ENCODE results near the gene BCR.
"Not testable (repeated sequence)": the region's sequence is repeated elsewhere in the genome, so short reads cannot be mapped to it uniquely, and the experiment has no call there.

The BCR gene

GRCh38 chr22:23311635-23312420 is 131.5 kb downstream of the BCR start:
- DNase-seq (ENCODE audit: low read depth in 3 of 3) = not testable (repeated sequence)

DNA sequence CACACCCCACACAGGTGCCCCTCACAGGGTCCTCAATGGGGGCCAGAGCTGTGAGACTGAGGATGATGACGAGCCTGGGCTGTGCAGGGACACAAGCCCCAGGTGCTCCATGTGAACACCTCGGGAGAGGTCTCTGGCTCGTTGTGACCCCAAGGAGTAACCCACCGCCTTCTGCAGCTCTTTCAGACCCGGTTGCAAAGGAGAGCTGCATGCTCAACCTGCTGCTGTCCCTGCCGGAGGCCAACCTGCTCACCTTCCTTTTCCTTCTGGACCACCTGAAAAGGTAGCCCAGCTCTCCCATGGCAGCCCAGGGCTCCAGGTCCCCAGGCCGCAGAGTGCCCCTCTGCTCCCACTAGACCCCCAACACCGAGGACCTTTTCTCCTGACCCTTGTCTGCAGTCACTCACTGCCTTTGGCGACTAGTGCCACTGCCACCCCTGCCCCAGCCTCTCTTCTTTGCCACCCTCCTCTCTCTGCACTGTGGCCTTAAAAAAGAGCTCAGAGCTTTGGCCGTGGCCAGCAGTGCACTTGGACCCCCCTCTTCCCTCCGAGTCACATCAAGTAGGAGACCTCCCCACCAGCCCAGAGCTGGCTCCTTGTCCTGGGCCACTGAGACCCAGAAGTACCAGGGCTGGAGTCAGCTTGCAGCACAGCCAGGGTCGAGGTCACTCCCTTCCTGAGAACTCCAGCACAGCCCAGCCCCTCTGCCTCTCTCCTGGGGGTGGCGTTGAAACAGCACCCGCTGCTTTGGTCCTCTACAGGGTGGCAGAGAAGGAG is 133.7 kb downstream of the BCR start:
- no peak for DNase-seq (ENCODE audit: low read depth in 3 of 3)

DNA sequence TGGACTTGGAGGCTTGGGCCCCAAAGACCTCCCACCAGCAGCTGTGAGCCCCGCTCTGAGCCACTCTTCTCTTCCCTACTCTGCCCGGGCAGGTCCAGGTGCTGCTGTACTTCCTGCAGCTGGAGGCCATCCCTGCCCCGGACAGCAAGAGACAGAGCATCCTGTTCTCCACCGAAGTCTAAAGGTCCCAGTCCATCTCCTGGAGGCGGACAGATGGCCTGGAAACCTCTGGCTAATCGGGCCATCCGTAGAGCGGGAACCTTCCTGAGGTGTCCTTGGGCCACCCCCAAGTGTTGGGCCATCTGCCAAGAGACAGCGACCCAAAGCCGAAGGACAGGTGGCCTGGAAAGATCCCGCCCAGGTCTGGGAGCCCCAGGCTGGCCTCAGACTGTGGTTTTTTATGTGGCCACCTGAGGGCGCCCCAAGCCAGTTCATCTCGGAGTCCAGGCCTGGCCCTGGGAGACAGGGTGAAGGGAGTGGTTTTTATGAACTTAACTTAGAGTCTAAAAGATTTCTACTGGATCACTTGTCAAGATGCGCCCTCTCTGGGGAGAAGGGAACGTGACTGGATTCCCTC is 135.1 kb downstream of the BCR start:
- DNase-seq (ENCODE audit: low read depth in 3 of 3) = peak; percentile 15 to 53 (median 18)

DNA sequence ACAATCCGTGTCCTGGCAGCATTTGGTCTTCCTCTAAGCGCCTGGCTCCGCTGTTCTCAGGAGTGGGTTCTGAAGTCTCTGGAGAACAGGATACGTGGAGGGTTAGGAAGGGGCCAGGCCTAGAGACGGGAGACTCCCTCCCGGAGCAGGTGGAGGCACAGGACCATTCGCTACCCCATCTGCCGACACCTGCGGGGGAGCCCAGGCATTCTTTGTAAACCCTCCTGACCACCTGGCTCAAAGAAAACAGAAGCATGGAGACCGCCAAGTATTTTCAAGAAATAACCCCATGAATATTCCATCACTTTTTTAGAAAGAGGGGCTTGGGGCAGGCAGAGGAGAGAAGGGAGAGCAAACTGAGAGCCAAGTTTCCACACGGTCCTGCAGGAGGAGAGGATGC is 136.3 kb downstream of the BCR start:
- DNase-seq (ENCODE audit: low read depth in 3 of 3) = not testable (repeated sequence)

DNA sequence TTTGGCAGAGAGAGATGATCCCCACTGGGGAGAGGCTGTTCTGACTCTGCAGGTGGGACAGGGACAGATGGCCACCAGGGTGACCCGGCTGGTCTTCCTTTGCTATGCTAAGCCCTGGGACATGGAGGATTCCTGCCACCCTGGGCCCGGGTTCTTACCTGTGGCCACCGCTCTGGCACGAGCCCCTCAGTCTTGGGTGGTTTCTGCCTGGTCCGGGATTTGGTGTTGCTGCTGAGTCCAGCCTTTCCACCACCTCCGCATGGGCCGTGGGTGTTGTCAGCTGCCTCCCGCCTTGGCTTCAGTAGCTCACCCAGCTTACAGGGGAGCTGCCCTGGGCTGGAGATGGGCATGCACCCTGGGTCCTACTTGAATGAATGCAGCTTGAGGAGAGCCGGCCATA is 138.0 kb downstream of the BCR start:
- DNase-seq (ENCODE audit: low read depth in 3 of 3) = not testable (repeated sequence)

DNA sequence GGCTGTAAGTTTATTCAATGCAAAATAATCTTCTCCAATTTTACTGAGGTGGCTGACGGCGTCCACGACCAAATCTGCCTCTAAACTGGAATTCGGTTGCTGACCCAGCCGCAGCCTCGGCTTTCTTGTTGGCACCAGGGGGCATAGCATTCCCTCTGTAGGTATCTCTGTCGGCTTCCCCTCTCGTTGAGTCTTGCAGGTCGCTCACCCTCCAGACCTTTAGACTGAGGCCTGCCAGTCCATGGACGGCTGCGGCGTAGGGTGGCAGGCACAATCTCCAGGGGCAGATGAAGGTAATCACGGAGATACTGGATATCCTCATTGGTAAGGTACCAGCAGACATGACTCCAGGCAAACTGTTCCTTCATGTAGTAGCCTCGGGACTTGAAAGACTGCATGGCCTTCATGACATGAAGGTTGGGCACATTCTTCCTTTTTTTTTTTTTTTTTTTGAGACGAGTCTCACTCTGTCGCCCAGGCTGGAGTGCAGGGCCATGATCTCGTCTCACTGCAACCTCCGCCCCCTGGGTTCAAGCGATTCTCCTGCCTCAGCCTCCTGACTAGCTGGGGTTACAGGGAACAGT is 142.3 kb downstream of the BCR start:
- not testable (repeated sequence) for DNase-seq (ENCODE audit: low read depth in 3 of 3)

- not testable (repeated sequence) for DNase-seq (ENCODE audit: low read depth in 3 of 3)
Observed at GRCh38 chr22:23323960-23324688, 143.8 kb downstream of the BCR start.

DNA sequence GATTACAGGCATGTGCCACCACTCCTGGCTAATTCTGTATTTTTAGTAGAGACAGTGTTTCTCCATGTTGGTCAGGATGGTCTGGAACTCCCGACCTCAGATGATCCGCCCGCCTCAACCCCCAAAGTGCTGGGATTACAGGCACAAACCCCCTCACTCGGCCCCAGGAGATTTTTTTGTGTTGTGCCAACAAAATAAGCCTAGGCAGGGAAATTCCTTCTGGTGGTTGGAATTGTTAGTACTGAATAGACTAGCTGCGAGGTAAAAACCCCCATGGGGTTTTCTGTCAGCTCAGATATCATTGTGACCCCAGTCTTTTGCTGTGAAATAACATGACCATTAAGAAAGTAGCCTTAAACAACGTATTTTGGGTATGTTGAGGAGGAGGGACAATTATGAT is 144.9 kb downstream of the BCR start:
- DNase-seq (ENCODE audit: low read depth in 3 of 3) = no peak

- DNase-seq (ENCODE audit: low read depth in 3 of 3) = not testable (repeated sequence)
Observed at GRCh38 chr22:23333822-23334221, 153.5 kb downstream of the BCR start.

GRCh38 chr22:23337672-23338071 is 157.4 kb downstream of the BCR start:
- DNase-seq (ENCODE audit: low read depth in 3 of 3) = not testable (repeated sequence)

GRCh38 chr22:23341942-23342695 is 161.8 kb downstream of the BCR start:
- DNase-seq (ENCODE audit: low read depth in 3 of 3) = not testable (repeated sequence)

- no peak for DNase-seq (ENCODE audit: low read depth in 3 of 3)
Observed at GRCh38 chr22:23351321-23351720, 171.0 kb downstream of the BCR start.

- no peak for DNase-seq (ENCODE audit: low read depth in 3 of 3)
Observed at GRCh38 chr22:23353004-23353403, 172.7 kb downstream of the BCR start.

- no peak for DNase-seq (ENCODE audit: low read depth in 3 of 3)
Observed at GRCh38 chr22:23353696-23354095, 173.4 kb downstream of the BCR start.

DNA sequence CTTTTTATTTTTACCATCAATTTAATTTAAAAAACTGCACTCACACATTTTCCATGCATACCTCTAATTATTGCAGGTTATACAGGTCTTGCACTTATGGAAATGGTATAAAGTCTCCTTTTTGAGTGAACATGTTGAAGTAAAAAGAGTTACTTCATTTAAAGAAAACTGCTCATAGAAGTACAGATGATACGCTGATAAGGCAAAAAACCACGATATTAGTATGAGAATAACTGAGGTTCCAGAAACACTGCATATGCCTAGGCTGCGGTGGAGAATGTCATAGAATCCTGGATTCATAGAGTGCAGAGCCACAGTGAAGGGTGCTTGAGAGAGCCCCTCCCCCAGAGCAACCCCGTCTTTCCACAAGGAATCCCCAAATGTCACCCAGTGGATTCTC is 175.8 kb downstream of the BCR start:
- DNase-seq (ENCODE audit: low read depth in 3 of 3) = no peak

DNA sequence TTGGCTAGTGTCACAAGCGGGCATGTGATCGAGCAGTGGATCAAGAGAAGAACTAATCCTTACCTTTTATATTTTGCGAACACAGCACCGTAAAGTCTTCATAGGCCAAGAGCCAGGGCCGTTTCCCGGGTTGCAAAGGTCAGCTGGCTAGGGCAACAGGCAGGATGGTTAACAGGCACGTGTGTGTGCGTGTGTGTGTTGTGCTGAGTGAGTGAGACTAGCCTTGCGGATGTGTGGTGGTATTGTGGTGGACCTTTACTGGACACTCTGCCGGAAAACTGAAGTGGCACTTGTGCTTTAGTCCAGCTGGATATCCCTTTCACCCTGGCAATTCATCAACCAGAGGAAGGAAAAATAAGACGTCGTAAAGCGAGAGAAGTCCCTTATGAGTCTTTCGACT is 176.7 kb downstream of the BCR start:
- DNase-seq (ENCODE audit: low read depth in 3 of 3) = no peak

- DNase-seq (ENCODE audit: low read depth in 3 of 3) = no peak
Observed at GRCh38 chr22:23359583-23360123, 179.3 kb downstream of the BCR start.

DNA sequence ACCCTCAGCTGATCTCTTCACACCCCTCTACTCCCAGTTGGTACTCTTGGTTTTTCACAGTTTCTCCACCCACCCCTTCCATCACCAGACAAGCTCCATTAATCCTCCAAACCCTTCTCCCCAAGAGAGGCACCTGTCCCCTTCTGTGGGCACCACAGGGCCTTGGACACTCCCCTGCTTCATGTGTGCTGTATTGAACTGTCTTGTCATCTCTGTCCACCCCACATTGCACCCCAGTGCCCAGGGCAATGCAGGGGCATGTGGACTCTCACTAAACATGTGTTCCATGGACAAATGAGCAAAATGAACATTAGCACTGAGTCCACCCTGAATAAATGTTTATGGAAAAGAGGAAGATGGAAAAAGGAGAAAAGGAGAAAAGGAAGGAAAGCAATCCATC is 181.4 kb downstream of the BCR start:
- DNase-seq (ENCODE audit: low read depth in 3 of 3) = no peak

DNA sequence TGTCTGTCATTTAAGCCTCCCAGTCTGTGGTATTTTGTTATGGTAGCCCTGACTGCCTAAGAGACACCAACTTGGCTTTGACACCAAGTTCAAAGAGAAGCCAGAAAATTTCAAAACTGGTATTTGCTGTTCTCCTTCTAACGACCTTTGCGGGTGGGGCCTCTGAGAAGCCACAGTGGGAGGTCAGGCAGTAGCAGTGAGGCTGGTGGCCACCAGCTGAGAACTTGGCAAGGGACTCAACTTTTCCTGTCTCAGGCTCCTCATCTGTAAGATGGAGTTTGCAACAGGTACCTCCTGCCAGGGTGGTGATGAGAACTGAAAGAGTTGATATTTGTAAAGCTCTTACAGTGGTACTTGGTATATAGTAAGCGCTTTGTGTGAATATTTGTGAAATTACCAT is 183.4 kb downstream of the BCR start:
- no peak for DNase-seq (ENCODE audit: low read depth in 3 of 3)

DNA sequence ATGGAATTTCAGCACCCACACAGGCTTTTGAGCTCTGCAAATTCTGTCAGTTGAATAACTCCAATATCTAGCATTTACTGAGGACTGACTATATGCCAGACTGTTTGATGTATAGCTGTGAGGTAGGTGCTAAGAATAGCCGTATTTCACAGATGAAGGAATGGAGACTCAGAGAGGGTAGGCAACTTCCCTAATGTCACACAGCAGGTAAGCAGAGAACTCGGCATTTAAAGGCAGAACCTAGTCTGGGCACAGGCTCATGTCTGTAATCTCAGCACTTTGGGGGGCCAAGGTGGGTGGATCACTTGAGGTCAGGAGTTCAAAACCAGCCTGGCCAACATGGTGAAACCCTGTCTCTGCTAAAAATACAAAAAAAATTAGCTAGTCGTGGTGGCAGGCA is 184.1 kb downstream of the BCR start:
- DNase-seq (ENCODE audit: low read depth in 3 of 3) = no peak

DNA sequence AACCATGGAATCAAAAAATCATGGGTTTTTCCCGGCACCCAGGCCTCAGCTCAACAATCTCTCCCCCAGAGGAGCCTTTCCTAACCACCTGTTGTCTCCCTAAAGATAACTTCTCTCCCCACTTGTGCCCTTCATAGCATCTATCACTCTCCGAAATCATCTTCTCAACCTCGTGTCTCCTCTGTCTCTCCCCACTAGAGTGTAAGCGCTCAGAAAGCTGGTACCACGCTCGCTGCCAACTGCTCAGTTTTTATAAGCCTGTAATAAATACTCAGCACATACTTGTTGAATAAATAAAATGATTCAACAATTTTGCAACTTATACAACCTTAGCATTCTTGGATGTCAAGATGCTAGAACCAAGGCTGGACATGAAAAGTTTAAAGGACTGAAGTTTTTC is 185.2 kb downstream of the BCR start:
- DNase-seq (ENCODE audit: low read depth in 3 of 3) = no peak
